Stimulated activated naive CD4-positive, alpha-beta T cell (primary cell): Measurements from ENCODE around the gene DRAM1.

Experiments
- DNase-seq, 6 experiments: peaks; one replicate each; lab custom pipeline; 2025; lab: John Stamatoyannopoulos, UW

The DRAM1 gene

DNA sequence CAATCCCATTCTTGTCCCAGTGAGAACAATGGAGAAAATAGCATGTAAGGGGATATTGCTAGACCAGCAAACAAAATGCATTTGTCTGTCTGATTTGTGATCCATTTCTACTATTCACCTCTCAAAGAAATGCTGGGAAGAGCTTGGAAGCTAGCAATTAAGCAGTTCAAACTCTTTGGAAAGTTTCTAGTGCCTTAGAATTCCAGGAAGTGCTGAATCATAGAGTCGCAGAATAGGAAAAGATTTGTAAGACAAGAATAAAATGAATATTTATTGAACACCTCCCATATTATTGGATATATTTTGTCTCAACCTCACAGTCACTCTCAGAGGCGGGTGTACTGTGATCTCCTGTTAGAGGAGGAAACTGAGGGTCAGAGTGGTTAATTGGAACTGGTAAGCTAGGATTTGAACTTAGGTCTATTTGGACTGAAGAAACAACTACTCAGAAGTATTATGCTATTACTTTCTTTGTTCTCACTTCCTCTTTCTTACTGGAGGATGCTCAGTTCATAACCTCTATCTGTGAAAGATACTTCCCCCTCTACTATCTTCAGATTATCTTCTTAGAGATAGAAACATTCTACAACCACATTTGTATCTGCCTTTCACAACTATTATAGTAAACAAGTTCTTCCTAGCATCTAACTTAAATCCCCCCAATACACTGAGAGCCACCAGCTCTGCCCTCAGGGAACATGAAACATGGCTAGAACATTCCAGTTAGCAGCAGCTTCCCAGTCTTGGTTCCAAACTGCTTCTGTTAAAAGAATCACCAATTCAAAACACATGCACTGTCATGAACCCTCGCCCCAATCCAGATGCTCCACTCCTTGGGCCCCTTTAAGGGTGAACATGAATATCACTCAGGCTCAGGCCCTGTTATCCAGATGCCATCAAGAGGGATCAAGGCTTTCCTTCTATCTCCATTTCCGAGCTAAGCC lies 64.2 kb downstream of the DRAM1 start:
- DNase-seq: no peak

DNA sequence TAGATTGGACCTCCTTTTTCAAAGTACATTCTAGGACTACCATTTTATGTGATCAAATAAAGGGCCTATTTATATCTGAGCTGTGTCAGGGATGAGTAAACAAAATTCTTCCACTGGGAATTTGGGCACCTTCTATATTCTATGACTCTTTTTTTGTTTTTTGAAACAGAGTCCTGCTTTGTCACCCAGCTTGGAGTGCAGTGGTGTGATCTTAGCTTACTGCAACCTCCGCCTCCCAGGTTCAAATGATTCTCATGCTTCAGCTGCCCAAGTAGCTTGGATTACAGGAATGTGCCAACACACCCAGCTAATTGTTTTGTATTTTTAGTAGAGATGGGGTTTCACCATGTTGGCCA lies 64.8 kb downstream of the DRAM1 start:
- no peak for DNase-seq

DNA sequence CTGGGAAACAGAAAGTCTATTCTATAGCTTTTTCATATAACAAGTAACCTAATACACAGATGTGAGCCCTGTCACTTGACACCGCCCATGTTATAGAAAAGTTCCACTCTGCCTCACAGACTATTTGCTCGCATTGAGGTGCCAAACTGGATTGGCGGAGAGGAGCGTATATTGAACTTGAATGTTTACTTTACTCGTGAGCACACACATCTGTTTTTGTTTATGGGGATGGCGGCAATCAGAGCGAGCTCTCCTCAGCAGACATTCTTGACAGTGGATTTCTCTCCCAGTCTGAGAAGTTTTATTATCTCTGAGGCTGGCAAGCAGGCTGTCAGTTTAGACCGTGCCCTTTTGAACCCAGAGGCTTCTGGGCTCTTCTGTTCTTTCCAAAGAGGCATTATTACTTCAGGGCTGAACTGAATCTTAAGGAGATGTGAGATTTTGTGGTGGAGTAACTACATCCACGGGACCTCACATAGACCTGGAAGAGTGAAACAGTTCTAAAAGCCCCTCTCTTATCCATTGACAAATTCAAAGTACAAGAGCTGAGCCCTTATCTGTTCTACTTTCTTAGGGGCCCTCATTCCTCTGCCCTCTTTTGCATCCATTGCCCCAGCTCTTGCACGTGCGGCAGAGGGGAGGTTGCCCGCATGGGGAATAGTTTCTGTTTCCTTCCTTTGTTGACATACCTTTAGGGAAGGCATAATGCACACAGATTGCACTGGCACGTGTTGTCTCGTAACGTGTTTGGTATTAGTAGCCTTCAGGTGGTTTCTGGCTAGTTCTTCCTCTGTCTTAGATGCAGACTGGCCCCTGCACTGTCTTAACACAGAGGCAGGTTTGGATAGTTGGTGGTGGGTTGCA lies 68.2 kb downstream of the DRAM1 start:
- no peak for DNase-seq

DNA sequence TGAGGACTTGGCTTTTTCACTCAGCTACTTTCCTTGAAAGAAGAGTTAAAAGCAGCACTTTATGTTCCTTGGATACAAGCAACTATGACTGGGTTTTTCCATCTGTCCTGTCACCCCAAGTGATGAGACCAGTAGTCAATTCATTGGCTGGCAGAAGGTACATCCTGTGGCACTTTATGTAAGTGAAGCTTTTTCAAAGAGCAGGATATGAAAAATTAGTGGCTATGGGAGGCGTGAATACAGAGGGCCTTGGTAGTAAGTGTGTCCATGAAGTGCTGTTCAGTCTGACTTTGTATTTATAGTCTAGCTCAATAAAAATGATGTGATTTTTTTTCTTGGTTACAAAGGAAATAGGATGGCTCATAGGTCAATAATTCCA lies 68.8 kb downstream of the DRAM1 start:
- no peak for DNase-seq

DNA sequence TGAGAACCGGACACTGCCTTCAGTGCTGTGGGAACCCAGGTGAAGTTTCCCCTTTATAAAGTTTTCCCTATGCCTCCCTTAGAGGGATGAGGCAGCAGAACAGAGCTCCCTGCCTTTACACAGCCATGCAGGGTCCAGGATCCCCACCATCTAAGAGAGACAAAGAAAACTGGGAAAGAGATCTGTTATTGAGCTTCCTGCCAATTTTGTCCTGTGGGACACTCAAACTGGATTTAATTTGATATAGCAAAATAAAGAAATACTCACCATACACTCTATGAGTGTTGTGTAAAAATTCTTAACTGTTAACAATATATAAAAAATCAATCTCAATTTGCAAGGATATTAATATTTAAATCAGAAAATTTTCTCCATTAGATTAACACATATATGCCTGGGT lies 69.9 kb downstream of the DRAM1 start:
- DNase-seq: no peak

DNA sequence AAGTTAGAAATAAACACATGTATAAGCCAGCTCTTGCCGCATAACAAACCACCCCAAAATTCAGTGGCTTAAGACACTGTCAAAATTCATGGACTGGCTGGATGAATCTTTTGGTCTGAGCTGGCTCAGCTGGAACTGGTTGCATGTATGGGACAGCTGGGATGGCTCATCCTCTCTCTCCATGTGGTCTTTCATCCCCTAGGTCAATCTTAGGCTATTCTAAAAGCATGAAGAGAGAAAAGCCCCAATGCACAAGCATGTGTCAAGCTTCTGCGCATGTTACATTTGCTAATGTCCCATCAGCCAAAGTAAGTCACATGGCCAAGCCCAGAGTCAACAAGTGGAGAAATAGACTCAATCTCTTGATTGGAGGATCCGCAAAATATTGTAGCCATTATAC lies 71.0 kb downstream of the DRAM1 start:
- no peak for DNase-seq

DNA sequence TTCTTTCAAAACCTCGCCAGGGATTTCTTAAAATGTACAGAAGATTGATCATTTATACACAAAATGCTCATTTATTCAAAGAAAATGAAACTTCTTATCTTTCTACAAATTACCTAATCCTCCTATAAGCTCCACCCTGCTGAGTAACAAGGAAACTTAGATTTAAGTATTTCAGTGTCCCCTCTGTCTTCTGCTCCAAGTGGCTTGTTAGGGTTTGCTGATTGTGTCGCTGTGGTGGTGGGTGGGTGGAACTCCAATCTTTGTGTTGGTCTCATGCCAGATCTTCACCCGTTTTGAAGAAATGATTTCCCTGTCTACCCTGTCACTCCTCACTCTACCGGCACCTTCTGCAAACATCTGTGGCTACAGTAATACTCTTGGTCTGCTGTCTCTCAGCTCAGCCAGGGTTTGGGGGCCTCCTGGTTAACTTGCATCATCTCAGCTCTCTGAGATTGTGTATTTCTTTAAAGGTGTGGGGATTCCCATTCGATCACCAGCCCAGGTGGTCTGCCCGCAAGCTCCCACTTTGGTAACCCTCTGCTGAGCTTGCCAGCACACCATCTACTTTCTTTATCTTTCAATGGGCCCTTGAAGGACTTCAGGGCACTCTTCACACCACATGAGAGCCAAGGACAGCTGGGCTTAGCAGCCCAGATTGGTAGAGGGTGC lies 73.8 kb downstream of the DRAM1 start:
- DNase-seq: no peak

DNA sequence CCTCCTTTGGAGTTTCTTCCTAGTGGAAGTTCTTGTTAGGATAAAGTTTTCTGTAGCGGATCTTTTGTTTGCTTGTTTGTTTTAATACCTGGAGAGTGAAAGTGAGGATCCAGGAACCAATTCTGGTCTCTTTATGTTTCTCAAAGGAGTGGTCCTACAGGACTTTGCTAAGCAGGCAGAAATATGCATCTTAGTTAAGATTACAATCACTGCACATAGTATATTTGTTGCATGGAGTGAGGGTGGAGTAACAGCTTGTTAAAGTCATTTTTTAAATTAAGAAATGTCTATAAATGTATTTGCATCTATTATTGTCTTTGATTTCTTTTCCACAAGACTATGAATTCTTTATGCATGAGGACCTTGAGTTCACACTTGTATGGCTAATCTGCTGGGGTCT lies 76.7 kb downstream of the DRAM1 start:
- no peak for DNase-seq

DNA sequence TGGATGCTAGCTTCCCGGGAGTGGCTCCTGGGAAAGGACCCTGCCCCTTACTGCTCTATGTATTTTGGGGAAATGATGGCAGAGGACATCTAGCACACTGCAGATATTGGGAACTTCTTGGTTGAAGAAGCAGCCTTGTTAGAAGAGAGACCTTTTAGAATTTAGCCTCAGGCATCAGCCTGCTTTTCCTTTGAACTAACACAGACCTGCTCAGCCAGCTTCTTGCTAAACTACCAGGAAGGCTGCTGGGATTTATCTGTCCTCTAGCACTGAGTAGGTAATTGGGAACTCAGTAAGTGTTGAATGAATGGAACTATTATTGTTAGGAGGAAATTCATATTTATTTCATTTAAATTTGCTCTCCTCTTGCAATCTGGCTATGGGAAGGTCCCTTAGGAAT lies 77.3 kb downstream of the DRAM1 start:
- DNase-seq: no peak

DNA sequence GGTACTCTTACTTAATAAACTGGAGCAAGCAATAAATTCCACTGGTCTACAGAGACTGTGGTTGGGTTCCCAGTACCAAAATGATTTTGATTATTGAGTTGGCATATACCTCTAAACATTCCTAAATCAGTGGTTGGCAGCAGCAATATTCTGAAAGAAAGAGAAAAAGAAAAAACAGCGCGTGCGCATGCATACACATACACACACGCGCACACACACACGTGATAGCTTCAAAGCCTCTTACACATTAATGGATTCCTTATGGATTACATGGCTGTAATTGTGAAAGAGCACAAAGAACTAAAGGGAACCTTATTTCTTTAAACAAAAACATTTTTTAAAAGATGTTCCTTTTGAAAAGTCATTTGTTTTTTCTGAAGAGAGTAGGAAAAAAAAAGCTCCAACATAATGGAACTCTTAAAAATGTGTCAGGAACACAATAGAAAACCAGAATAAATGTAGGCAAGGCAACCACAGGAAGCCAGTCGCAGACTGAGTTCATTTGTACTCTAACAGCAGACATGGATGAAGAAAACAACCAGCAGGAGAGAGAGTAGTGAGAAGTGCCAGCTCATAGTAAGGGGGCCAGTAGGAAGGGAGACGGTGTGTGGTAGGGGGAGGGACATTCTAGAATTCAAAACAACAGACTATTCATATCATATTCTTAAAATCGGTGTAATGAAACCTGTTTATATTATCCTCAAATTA lies 80.0 kb downstream of the DRAM1 start:
- DNase-seq: no peak

DNA sequence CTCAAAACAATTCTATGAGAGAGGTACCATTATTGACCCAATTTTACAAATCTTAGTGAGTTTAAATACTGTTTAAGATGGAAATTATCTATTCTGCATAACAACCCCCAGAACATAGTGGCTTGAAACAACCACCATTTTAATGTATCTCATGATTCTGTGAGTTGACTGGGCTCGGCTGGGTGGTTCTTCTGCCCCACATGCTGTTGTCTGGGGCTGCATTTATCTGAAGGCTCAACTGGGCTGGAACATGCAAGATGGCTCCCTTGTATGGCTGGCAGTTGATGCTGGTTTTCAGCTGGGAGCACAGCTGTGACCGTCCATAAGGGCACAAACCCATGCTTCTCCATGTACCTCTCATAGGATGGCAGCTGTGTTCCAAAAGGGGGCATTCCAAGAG lies 82.2 kb downstream of the DRAM1 start:
- no peak for DNase-seq

DNA sequence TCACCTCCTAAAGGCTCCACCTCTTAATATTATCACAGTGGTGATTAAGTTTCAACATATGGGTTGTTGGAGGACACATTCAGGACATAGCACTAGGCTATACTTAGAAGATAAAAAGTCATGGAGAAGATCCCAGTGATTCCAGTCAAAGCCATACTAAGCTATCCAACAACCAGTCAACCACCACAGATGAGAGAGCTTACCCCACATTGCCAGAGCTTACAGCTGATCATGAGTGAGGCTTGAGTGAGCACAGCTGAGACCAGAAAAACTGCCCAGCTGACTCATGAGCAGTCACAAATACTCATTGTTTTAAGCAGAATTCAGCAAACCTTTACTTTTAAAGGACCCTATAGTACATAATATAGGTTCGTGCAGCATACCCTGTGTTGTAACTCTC lies 85.1 kb downstream of the DRAM1 start:
- no peak for DNase-seq

DNA sequence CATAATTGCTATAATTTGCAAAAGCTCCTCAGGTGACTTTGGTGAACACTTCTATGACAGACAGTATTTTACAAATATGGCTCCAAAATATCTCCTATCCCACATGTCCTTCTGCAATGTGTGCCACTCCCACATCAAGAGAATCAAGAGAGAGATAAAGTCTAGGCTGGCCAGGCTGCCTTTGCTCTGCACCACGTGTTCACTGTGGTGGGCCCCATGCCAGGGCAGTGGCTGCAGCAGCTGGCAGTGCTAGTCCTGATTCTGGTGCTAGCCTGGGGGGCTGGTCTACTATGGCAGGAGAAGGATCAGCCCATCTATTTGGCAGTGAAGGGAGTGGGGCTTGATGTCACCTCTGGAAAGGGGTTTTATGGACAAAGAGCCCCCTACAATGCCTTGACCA lies 86.3 kb downstream of the DRAM1 start:
- no peak for DNase-seq

DNA sequence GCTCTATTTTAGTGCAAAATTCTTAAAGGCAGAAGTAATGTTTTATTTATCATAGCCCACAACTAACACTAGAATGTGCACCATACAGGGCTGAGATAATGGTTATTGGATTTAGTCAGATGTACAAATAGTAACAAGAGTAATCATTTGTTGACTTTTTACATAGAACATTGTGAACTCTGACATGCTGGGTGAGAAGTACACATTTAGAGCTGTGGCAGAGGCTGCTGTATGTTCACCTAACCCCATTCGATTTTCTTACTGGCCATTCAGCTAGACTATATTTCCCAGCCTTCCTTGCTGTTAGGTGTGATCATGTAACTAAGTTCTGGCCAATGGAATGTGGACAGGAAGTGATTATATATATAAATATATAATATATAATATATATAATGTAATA lies 89.1 kb downstream of the DRAM1 start:
- no peak for DNase-seq

DNA sequence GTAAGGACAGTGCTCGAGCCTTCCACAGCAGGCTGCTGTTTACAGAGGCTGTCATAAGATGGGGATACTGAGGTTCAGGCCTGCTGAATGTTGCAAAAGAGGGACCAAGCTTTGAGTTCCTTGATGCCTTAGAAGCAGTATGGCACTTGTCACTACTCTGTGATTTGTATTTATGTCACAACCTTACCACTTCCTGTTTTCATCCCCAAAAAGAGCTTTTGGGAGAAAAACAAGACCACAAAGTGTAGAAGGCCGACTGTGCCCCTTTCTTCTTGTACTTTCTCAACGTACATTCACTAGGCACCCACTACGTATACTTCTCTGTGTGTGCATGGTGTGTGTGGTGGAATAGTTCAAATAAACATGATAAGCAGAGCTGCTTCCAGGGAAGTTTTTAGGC lies 90.1 kb downstream of the DRAM1 start:
- peak in 3 of 6 experiments; percentile 12 to 29 (median 23) for DNase-seq

DNA sequence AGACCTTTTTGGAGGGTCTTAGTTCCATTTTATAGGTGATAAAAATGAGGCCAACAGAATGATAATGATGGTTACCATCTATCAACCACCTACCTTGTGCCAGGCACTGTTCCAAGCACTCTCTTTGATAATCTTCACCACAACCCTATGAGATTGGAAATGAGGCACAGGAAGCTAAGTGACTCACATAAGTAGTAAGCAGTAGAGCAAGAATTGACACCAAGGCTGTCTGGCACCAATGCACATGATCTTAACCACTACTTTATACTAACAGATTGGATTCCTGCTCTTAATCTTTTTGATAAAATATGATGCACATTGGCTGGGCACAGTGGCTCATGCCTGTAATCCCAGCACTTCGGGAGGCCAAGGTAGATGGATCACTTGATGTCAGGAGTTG lies 91.4 kb downstream of the DRAM1 start:
- DNase-seq: no peak
